Activated T-helper 1 cell treated with Interleukin-2 at 50 U/mL for 16 hours (primary cell): ENCODE data around the gene CLSTN2.

Experiments used
- DNase-seq: peaks from one replicate; pipeline ENCODE4 v3.0.0-alpha.2; 2020; ENCODE audit warnings: low read depth

Gene CLSTN2

DNA sequence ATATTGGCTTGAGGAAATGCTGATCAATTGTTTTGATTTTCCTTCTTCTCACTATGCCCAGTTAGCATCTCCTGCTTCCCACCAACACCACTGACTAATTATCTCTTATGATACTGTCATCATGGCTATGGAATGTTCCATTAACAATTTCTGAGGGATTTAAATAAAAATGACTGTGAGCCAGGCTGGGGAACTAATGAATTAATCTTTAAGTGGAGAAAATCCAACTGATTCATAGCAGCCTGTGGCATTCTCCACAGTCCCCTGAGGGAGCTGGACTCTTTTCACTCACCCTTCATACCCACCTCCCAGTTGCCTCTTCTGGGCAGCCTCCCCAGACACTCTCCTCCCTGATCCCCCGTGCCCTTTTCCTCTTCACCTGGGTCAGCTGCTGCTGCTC lies 353.6 kb downstream of the CLSTN2 start:
- DNase-seq, result no peak

GRCh38 chr3:140290105-140290504 lies 355.1 kb downstream of the CLSTN2 start:
- DNase-seq, result no peak

DNA sequence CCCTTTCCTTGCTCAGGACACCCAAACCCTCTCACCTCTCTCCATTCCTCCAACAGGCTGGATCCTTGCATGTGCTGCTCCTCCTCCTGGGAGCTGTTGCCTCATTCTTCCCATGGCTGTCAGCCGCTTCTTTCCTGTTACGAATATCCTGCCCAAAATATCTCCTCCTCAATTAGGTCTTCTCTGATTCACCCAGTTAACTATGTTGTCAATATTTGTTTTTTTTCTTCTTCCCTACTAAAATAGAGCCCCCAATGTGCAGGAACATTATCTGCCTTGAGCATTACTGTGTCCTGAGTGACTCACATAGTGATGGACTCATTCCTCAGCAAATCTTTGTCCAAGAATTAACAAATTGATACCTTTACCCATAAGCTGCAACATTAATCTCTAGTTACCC lies 357.2 kb downstream of the CLSTN2 start:
- DNase-seq, result no peak

GRCh38 chr3:140292684-140293083 lies 357.7 kb downstream of the CLSTN2 start:
- no peak for DNase-seq

GRCh38 chr3:140294058-140294457 lies 359.1 kb downstream of the CLSTN2 start:
- DNase-seq, result no peak

DNA sequence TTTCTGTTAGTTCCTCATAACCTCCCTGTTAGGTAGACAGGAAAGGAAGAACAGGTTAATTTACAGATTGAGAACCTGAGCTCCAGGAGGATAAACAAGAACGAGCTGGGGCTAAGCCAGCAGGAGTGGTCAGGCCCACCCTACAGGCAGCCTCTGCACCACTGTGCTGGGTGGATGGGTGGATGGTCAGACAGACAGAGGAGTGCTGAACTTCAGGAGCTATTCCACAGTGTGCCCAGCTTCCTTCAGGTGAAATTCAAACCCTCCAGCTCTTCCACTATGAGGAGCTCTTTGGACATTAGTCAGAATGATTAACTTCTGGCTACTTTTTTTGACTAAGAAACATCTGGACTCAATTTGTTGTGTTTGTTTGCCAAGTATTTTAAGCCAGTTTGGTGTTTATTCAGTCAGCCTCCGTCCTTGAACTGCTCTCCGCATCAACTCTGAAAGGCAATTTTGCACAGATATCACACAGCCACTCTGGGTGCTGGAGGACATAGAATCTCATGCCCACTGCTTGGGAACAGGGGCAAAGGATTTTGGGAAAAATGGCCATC lies 361.9 kb downstream of the CLSTN2 start:
- no peak for DNase-seq

DNA sequence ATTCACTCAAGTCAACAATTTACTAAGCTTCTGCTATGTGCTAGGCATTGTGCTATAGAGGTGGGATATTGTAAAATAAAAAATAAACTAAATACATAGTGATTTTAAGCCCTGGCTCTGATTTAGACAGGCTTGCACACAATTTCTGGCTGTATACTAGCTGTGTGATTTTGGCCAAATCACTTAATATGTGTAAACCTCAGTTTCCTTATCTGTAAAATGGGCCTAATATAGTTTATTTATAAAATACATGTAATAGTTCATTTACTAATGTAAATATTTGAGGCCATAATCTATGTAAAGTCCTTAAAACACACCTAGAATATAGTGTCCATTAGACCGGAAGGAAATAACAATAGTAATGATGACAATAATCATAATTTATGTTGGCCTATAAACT lies 363.1 kb downstream of the CLSTN2 start:
- DNase-seq, result no peak

DNA sequence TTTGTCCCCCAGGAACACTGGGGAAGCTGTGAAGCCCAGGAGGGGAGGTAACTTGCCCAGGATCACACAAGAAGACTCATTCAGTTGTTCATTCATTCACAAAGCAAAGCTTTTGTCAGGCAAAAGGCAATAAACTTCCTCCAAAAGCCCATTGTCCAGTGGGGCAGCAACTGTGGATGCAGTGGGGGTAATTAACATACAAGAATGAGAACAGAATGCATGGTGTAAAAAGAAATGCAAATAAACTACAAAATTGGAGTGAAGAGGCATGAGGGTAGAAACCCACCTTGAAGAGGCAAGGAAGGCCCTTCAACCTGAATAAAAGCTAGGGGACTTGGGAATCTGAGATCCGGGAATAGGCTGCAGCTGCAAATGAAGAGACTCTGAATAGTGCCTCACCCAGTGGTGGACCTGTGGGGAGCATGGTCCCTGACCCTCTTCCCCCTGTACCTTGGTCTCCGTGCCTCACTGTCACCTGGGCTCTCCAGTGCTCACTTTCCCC lies 363.6 kb downstream of the CLSTN2 start:
- DNase-seq, result no peak

GRCh38 chr3:140303875-140304274 lies 368.9 kb downstream of the CLSTN2 start:
- DNase-seq, result no peak

DNA sequence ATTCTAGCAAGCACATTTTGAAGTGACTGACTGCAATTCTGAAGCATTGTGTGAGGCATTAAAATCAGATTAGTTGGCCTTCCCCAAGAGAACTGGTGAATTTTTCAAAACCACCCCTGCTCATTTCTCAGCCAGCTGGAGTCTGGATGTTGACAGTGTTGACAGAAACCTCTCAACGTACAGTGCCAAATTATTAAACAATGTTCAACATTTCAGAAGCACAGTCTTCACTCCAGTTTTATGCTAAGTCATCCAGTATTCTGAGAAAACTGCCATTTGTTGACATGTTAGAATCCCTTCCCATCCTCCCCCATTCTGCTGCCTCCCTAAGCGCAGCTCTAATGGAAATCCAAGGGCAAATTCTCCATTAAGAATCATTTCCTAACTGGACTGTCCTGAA lies 373.6 kb downstream of the CLSTN2 start:
- no peak for DNase-seq

DNA sequence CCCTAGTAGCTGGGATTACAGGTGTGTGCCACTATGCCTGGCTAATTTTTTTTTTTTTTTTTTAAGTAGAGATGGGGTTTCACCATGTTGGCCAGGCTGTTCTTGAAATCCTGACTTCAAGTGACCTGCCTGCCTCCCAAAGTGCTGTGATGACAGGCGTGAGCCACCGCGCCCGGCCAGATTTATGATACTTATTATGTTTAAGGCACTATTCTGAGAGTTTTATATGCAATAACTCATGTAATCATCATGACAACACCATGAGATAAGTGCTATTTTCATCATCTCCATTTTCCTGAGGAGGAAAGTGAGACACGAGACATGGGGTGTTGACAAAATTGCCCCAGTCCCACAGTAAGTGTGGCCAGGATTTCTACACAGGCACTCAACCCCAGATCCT lies 376.4 kb downstream of the CLSTN2 start:
- no peak for DNase-seq

- no peak for DNase-seq
Observed at GRCh38 chr3:140315955-140316354, 381.0 kb downstream of the CLSTN2 start.

- no peak for DNase-seq
Observed at GRCh38 chr3:140316466-140316865, 381.5 kb downstream of the CLSTN2 start.

DNA sequence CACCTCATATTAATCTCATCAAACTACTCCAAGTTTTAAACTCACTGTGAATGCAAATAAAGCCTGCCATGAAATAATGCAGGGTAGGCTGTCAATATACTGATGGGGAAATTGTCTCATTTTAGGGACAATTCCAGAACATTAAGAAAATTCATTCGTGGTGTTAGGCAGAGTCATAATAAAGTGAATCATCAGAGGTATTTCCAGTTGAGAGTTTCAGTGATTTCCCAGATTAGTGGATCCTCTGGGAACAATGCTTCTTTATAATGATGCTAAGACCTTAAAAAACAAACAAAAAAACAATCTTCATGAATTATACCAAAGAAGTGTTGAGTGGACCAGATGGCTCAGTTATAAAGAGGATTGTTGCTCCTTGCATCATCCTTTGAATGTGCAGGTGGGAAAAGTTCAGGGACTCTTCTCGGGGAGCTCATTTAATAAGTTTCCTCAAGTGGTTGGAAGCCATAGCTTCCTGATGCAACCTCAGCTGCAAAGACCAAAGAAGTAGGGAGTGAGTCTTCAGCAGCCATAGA lies 381.9 kb downstream of the CLSTN2 start:
- DNase-seq, result no peak

DNA sequence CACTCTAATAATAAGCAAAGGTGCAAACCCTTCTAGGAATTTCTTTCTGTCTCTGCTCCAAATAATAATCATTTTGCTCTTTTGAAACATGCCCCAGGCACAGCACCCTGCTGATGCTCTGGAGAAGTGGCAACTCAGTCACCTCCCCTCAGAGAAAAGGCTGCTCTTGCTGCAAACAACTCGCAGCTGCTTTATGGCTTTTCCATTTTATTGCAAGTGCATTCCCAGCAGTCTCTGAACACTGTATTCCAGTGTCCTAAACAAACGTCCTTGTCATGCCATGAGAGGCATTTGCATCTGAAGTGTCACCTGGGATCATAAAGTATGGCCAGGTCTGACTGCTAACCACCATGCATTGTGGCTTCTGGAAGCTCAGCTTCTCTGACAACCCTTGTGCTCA lies 384.8 kb downstream of the CLSTN2 start:
- no peak for DNase-seq

GRCh38 chr3:140323561-140323960 lies 388.6 kb downstream of the CLSTN2 start:
- no peak for DNase-seq

DNA sequence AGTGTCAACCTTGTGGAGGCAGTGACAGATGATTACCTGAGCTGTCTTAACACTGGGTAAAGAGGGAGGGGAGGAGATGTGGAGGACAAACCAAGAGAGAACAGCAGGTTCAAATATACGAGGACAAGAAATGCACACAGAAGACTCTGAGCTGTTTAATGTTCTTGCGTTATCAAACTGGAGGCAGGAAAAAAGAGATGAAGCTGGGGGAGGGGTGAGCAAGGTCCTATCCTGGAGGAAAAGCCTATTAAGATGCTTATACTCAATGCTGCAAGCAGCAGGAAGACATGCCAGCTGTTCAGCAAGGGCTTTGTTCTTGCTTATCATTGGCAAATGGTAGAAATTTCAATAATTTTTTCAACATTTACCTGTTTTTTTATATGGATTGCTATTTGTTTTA lies 397.1 kb downstream of the CLSTN2 start:
- no peak for DNase-seq

DNA sequence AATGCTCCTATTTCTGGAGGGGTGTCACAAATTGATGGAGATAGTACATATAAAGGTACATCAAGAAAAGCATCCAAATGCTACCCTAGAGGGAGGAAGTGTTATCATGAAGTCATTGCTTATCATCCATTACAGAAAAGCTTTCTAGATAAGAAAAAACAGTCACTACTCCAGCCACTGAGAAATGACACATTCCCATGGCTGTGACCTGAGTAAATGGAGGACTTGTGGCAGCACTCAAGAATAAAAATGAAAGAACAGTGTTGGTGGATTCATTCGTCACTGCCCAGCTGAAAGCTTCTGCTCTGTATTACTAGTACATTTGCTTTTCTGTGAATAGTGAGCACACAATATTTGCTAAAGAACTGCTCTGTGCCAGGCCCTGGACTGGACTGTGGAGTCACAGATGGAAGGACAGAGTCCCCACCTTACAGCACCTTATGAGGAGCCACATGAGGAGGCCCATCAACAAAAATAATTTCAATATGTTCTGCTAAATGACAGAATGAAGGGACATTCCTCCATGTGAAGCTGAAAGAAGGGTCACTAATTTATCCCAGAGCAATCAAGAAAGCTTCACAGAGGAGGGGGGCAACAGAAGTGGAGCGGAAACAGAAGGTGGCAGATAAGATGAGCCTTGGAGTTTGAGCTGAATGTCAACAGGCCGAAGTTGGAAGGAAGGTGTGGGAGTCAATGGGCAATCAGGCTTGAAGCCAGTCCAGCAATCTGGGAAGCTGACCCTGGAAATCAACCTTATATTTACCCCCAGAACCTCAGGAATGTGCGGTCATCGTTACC lies 399.3 kb downstream of the CLSTN2 start:
- DNase-seq, result no peak

DNA sequence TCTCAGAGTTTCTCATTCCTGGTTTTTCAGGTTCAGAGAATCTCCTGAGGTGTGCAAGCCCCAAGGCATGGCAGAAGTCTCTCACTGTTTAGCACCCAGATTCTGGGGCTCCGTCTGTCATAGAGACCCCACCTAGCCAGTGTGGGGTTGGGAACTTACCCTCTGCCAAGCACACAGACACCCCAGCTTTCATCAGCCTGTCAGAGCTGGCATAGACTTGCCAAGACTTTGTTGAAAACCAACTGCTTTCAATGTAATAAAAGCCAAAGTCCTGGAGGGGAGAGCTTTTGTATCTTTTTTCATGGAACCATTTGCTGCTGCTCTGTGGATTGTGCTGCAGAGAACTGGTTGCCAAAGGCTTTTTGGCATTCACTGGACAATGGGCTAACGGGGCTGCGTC lies 401.5 kb downstream of the CLSTN2 start:
- no peak for DNase-seq

DNA sequence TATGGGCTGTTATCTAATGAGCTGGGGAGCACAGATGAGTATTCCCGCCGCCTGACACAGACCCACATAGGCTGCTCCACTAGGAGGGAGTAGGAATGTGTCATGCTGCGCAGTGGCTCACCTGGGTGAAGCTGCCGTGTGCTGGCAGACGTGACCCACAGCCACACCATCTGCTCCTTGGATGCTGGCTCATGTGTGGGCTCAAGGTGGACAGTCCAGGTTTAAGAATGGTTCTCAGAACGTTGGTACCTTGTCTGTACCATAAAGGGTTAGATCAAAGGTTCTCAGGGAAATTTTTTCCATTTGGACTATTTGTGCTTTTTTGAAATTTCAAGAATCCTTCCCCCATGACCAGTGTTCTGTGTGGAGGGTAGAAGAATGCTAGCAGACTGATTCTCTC lies 403.9 kb downstream of the CLSTN2 start:
- DNase-seq, result no peak

DNA sequence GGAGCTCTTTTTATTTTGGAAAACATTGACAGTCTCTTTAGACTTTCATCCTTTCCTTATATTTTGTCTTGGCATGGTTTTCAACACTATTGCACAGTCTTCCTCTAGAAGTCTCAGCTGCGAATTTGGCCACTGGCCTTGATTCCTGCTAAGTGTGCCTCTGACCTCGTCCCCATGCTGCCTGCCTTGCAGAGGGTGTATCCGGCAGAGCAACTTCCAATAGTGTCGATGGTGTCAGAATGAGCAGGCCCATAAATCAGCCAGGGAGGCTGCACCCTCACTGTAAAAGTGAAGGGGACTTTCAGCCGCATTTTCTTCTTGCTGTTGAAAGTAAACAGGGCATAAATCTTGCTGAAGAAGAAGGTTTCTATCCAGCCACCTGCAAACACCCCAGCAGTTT lies 406.2 kb downstream of the CLSTN2 start:
- DNase-seq, result no peak

DNA sequence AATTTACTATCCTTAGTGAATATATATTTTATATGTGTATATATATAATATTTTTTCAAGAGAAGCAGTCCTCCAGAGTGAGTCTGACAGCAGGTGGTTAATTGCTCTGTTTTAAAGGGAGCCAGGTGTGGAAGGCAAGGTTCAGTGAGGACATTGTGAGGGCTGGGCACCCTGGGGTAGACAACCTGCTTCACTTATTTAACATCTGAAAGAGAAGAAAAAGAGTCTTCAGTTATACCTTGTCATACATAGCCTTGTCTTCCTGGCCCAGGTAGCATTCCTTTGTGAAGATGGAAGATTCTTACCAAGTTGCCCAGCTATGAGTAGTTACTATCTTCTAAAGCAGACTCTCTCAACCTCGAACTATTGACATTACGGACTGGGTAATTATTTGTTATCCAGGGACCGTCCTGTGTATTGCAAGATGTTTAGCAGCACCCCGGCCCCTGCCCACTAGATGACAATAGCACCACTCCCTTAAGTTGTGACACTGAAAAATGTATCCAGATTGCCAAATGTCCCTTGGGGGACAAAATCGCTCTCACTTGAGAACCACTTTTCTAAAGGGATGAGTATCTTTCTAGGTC lies 406.9 kb downstream of the CLSTN2 start:
- no peak for DNase-seq

- no peak for DNase-seq
Observed at GRCh38 chr3:140342668-140343067, 407.7 kb downstream of the CLSTN2 start.
